Measurements from ENCODE around the gene PANX2. TPM values are rescaled to one million over a fixed set of nuclear protein-coding genes. Genes with fewer than 3 reads are reported as not detected.
"Not testable (repeated sequence)": the region's sequence is repeated elsewhere in the genome, so short reads cannot be mapped to it uniquely, and the experiment has no call there.

Gene PANX2
- total RNA-seq, 2 experiments from 2014 or later = not detected

DNA sequence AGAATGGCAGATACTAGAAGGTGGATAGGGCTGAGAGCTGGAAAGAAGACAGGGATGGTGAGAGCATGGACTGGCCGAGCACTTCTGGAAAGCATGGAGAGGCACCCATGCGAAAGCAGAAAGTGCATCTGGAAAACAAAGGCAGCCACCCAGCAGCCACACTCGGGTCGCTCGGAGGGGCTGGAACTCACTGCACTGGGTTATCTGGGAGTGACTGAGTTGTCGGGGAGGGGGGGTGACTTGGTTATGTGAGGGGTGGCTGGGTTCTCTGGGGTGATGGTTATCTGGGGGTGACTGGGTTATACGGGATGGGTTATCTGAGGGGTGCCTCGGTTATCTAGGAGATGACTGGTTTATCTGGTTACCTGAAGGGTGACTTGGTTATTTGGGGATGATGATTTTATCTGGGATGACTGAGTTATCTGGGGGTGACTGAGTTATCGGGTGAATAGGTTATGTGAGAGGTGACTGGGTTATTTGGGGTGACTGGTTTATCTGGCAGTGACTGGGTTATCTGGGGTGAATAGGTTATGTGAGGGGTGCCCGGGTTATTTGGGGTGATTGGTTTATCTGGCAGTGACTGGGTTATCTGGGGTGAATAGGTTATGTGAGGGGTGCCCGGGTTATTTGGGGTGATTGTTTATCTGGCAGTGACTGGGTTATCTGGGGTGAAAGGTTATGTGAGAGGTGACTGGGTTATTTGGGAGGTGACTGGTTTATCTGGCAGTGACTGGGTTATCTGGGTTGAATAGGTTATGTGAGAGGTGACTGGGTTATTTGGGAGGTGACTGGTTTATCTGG is 2.6 kb upstream of the PANX2 start:
- Histone ChIP-seq H2AFZ (ENCODE audit: low read length) (no peak overlapping the region), H3K4me3 (ENCODE audit: low read depth, low read length, poor library complexity, severe bottlenecking) (no peak overlapping the region), H3K36me3 (ENCODE audit: insufficient read depth, low read length) (no peaks in the 10 kb centered on the region), H3K27ac (ENCODE audit: low read depth, low read length, poor library complexity, severe bottlenecking) (no peak overlapping the region), H3K4me2 (ENCODE audit: low read length) (no peak overlapping the region), H3K4me1 (ENCODE audit: insufficient read depth, low read length, poor library complexity, severe bottlenecking) (peaks cover 4% of the 10 kb centered on the region), H3K9me3 (ENCODE audit: low read length) (no peaks in the 10 kb centered on the region), H3K9me2 (ENCODE audit: insufficient read depth, low read length) (no peaks in the 10 kb centered on the region), H4K20me1 (ENCODE audit: insufficient read depth, low read length) (no peaks in the 10 kb centered on the region), H3K79me2 (ENCODE audit: insufficient read depth, low read depth, low read length) (no peaks in the 10 kb centered on the region)
- ChIA-PET CTCF (ENCODE audit: unreplicated experiment) (no interaction called here), POLR2A (interaction anchor here (0.6 kb wide), 1 partner anchor 9 kb away, joined by 3 read pairs; no protein-coding TSS in a partner anchor)
- intact Hi-C loops (cut with micrococcal nuclease; ENCODE audit: unreplicated experiment) = no loop called here
- BruUV-seq (replicated peaks) = no TSS peak
- TF ChIP-seq EZH2phosphoT487 (IDR thresholded peaks at IDR 0.05; ENCODE audit: borderline replicate concordance, low read depth, low read length) = no peak
- TF ChIP-seq, protein P1, sequence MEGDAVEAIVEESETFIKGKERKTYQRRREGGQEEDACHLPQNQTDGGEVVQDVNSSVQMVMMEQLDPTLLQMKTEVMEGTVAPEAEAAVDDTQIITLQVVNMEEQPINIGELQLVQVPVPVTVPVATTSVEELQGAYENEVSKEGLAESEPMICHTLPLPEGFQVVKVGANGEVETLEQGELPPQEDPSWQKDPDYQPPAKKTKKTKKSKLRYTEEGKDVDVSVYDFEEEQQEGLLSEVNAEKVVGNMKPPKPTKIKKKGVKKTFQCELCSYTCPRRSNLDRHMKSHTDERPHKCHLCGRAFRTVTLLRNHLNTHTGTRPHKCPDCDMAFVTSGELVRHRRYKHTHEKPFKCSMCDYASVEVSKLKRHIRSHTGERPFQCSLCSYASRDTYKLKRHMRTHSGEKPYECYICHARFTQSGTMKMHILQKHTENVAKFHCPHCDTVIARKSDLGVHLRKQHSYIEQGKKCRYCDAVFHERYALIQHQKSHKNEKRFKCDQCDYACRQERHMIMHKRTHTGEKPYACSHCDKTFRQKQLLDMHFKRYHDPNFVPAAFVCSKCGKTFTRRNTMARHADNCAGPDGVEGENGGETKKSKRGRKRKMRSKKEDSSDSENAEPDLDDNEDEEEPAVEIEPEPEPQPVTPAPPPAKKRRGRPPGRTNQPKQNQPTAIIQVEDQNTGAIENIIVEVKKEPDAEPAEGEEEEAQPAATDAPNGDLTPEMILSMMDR (conservative IDR thresholded peaks at IDR 0.05; ENCODE audit: low read length) = no peak
- DNase-seq (ENCODE audit: low spot score) = no peak

- H3K27ac ChIP-seq (ENCODE audit: low read depth, low read length, poor library complexity, severe bottlenecking); H3K79me2 ChIP-seq (ENCODE audit: insufficient read depth, low read depth, low read length); H3K9me3 ChIP-seq (ENCODE audit: low read length); POLR2A ChIA-PET; H3K4me3 ChIP-seq (ENCODE audit: low read depth, low read length, poor library complexity, severe bottlenecking); H3K4me2 ChIP-seq (ENCODE audit: low read length); H2AFZ ChIP-seq (ENCODE audit: low read length); intact Hi-C loops (cut with micrococcal nuclease; ENCODE audit: unreplicated experiment); H3K36me3 ChIP-seq (ENCODE audit: insufficient read depth, low read length); CTCF ChIA-PET (ENCODE audit: unreplicated experiment); BruUV-seq (replicated peaks); DNase-seq (ENCODE audit: low spot score); H4K20me1 ChIP-seq (ENCODE audit: insufficient read depth, low read length); H3K9me2 ChIP-seq (ENCODE audit: insufficient read depth, low read length): not testable (repeated sequence)
- H3K4me1 ChIP-seq (ENCODE audit: insufficient read depth, low read length, poor library complexity, severe bottlenecking) = peaks cover 11% of the 10 kb centered on the region
Measured at GRCh38 chr22:50168490-50169180, 1.9 kb upstream of the PANX2 start.

GRCh38 chr22:50169181-50169759 is 1.3 kb upstream of the PANX2 start:
- Histone ChIP-seq H3K36me3 (ENCODE audit: insufficient read depth, low read length) (no peaks in the 10 kb centered on the region), H3K9me3 (ENCODE audit: low read length) (no peaks in the 10 kb centered on the region), H4K20me1 (ENCODE audit: insufficient read depth, low read length) (no peaks in the 10 kb centered on the region), H2AFZ (ENCODE audit: low read length) (no peak overlapping the region), H3K9me2 (ENCODE audit: insufficient read depth, low read length) (no peaks in the 10 kb centered on the region), H3K4me3 (ENCODE audit: low read depth, low read length, poor library complexity, severe bottlenecking) (no peak overlapping the region), H3K27ac (ENCODE audit: low read depth, low read length, poor library complexity, severe bottlenecking) (no peak overlapping the region), H3K4me2 (ENCODE audit: low read length) (no peak overlapping the region), H3K79me2 (ENCODE audit: insufficient read depth, low read depth, low read length) (no peaks in the 10 kb centered on the region), H3K4me1 (ENCODE audit: insufficient read depth, low read length, poor library complexity, severe bottlenecking) (peaks cover 14% of the 10 kb centered on the region)
- TF ChIP-seq EZH2phosphoT487 (IDR thresholded peaks at IDR 0.05; ENCODE audit: borderline replicate concordance, low read depth, low read length) = no peak
- TF ChIP-seq, protein P1 (conservative IDR thresholded peaks at IDR 0.05; ENCODE audit: low read length) = no peak
- intact Hi-C loops (cut with micrococcal nuclease; ENCODE audit: unreplicated experiment) = no loop called here
- no peak for DNase-seq (ENCODE audit: low spot score)
- no TSS peak for BruUV-seq (replicated peaks)
- CTCF ChIA-PET (ENCODE audit: unreplicated experiment) = no interaction called here
- POLR2A ChIA-PET = no interaction called here

Measured in OCI-LY7 (cell line).